Suprapubic skin (tissue), 4 donors: Measurements from ENCODE around the gene TUBG2.

Experiments
- EP300 ChIP-seq: sonication (generic); formaldehyde crosslinking; IDR thresholded peaks from one replicate; pipeline ENCODE4 v1.6.1; 2017; ENCODE audit warnings: antibody characterized with exemption
- POLR2A ChIP-seq, 2 donors: fragments of 450-650 bp; IDR thresholded peaks; one replicate each; pipeline ENCODE4 v1.6.1; 2017; ENCODE audit warnings: antibody characterized with exemption in 2 of 2, mild to moderate bottlenecking in 2 of 2, moderate library complexity in 2 of 2
- POLR2AphosphoS5 ChIP-seq, 3 donors: sonication (generic); formaldehyde crosslinking; IDR thresholded peaks; one replicate each; pipeline ENCODE4 v1.6.1; 2017; ENCODE audit warnings: antibody characterized with exemption in 3 of 3
- TF ChIP-seq, protein P1 (sequence below), 2 donors: fragments of 200-600 bp in 1 of 2; fragments of 450-650 bp in 1 of 2; sonication (generic) in 1 of 2; IDR thresholded peaks; one replicate each; pipeline ENCODE4 v1.5.1; 2016 to 2019; ENCODE audit warnings: antibody characterized with exemption in 2 of 2, mild to moderate bottlenecking in 1 of 2, moderate library complexity in 1 of 2

DNA sequence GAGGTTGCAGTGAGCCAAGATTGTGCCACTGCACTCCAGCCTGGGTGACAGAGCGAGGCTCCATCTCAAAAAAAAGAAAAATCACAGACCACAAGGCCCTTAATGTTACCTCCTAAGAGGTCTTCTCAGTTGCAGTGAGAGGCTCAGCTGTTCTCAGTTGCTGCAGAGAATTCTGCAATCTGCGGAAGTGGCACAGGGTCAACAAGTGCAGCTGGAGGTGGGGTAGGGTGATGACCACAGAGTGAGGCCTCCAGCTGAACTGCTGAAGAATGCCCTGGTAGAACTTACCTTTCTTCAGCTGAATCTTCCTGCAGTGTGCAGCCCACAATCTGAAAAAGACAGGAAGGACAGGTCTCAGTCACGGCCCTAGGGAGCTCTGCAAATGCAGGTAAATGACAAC, 49.5 kb downstream of the TUBG2 start:
- TF ChIP-seq, protein P1, sequence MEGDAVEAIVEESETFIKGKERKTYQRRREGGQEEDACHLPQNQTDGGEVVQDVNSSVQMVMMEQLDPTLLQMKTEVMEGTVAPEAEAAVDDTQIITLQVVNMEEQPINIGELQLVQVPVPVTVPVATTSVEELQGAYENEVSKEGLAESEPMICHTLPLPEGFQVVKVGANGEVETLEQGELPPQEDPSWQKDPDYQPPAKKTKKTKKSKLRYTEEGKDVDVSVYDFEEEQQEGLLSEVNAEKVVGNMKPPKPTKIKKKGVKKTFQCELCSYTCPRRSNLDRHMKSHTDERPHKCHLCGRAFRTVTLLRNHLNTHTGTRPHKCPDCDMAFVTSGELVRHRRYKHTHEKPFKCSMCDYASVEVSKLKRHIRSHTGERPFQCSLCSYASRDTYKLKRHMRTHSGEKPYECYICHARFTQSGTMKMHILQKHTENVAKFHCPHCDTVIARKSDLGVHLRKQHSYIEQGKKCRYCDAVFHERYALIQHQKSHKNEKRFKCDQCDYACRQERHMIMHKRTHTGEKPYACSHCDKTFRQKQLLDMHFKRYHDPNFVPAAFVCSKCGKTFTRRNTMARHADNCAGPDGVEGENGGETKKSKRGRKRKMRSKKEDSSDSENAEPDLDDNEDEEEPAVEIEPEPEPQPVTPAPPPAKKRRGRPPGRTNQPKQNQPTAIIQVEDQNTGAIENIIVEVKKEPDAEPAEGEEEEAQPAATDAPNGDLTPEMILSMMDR (IDR thresholded peaks at IDR 0.05) = no peak
- TF ChIP-seq POLR2AphosphoS5 (IDR thresholded peaks at IDR 0.05) (no peak), POLR2A (IDR thresholded peaks at IDR 0.05) (no peak), EP300 (no peak)
